Loucy (cell line): Measurements from ENCODE around the gene DRC1.

Experiments used
- H2AFZ ChIP-seq: fragments of 200-600 bp; sonication (generic); 2 replicates; pipeline ENCODE4 v1.6.0; 2016; ENCODE audit warnings: antibody characterized with exemption, mild to moderate bottlenecking, low read length, moderate library complexity
- H3F3A ChIP-seq: fragments of 200-600 bp; 2 replicates; pipeline ENCODE4 v1.6.0; 2016; ENCODE audit warnings: antibody characterized with exemption, low read depth, mild to moderate bottlenecking
- H3K27me3 ChIP-seq: fragments of 200-600 bp; sonication (generic); 2 replicates; pipeline ENCODE4 v1.6.1; 2014; ENCODE audit warnings: low read length, mild to moderate bottlenecking; ENCODE audit not compliant: insufficient read depth, poor library complexity, severe bottlenecking
- H3K36me3 ChIP-seq: fragments of 200-600 bp; sonication (generic); 2 replicates; pipeline ENCODE4 v1.6.1; 2016; ENCODE audit warnings: low read length; ENCODE audit not compliant: insufficient read depth
- H3K4me1 ChIP-seq: fragments of 200-600 bp; sonication (generic); 2 replicates; pipeline ENCODE4 v1.5.1; 2014; ENCODE audit warnings: low read length, mild to moderate bottlenecking; ENCODE audit not compliant: insufficient read depth, poor library complexity, severe bottlenecking
- H3K4me2 ChIP-seq: fragments of 200-600 bp; sonication (generic); 2 replicates; pipeline ENCODE4 v1.6.0; 2014; ENCODE audit warnings: antibody characterized with exemption, low read length, low read depth, mild to moderate bottlenecking; ENCODE audit not compliant: poor library complexity, severe bottlenecking
- H3K4me3 ChIP-seq: fragments of 200-600 bp; sonication (generic); 2 replicates; pipeline ENCODE4 v1.5.1; 2014; ENCODE audit warnings: low read length, mild to moderate bottlenecking, mixed read lengths; ENCODE audit not compliant: poor library complexity, severe bottlenecking
- H3K79me2 ChIP-seq: fragments of 200-600 bp; sonication (generic); 2 replicates; pipeline ENCODE4 v1.6.1; 2014; ENCODE audit warnings: low read length; ENCODE audit not compliant: insufficient read depth
- H3K9ac ChIP-seq: fragments of 200-600 bp; sonication (generic); 2 replicates; pipeline ENCODE4 v1.6.0; 2014; ENCODE audit warnings: mild to moderate bottlenecking, low read depth, low read length, moderate library complexity; ENCODE audit not compliant: poor library complexity, severe bottlenecking
- H3K9me2 ChIP-seq: fragments of 200-600 bp; sonication (generic); replicated peaks from 2 replicates; pipeline ENCODE4 v1.6.1; 2016; ENCODE audit warnings: low read depth, low read length, mixed read lengths
- H3K9me3 ChIP-seq: fragments of 200-600 bp; sonication (generic); 2 replicates; pipeline ENCODE4 v1.6.1; 2014; ENCODE audit warnings: mild to moderate bottlenecking, antibody characterized with exemption, low read length, low read depth; ENCODE audit not compliant: insufficient read depth
- H4K20me1 ChIP-seq: fragments of 200-600 bp; sonication (generic); 2 replicates; pipeline ENCODE4 v1.6.0; 2014; ENCODE audit warnings: antibody characterized with exemption, low read length, mild to moderate bottlenecking; ENCODE audit not compliant: insufficient read depth, poor library complexity, severe bottlenecking
- EZH2phosphoT487 ChIP-seq: fragments of 200-600 bp; IDR thresholded peaks from 2 replicates; pipeline ENCODE4 v1.6.1; 2018; ENCODE audit warnings: antibody characterized with exemption, mild to moderate bottlenecking, moderate library complexity, borderline replicate concordance
- TF ChIP-seq, protein P1 (sequence below): fragments of 200-600 bp; sonication (generic); conservative IDR thresholded peaks from 2 replicates; pipeline ENCODE4 v1.5.1; 2014; ENCODE audit warnings: mild to moderate bottlenecking, antibody characterized with exemption, low read length

DRC1 gene

DNA sequence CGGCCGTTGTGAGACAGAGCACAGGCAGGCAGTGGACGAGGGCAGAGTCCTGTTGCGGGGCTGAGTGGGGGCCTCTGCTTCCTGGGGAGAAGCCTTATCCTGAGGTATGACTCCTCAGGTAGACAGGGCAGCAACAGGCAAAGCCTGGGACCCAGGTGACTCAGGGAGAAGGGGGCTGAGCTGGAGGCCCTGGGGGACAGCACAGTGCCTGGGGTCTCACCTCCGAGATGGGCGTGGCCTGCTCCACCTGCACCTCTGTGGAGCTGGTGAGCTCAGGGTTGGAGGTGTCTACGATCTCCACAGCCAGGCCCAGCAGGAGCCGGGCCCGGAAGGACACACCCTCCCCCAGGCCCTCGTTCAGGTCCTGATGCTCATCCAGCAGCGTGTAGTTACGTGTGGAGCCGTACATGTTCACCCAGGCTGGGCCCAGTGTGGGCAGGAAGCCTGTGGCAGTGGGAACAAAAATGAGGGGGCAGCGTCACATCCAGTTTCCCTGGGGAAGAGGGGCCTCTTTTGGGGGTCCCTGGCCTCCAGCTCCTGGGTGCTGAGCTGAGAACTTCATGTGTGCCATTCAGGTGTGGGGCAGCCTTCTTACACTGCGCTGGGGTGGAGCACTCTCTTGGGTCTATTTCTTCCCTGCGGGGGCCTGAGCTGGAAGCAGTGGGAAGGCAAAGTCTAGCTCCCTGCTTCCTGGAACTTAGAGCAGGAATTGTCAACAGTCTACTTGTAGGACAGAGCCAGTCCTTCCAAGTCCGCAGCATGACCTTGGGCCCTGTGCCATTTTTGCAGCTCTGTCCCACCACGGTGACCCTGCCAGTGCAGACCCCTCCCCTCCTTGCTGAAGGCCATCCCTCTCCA is 79.1 kb downstream of the DRC1 start:
- Histone ChIP-seq H3K9ac (no peak overlapping the region), H3K4me2 (no peak overlapping the region), H3K27me3 (no peaks in the 10 kb centered on the region), H3K79me2 (no peaks in the 10 kb centered on the region), H3K9me2 (no peaks in the 10 kb centered on the region), H3K9me3 (no peaks in the 10 kb centered on the region), H3K4me1 (peaks cover 4% of the 10 kb centered on the region), H3K4me3 (no peak overlapping the region), H3K36me3 (no peaks in the 10 kb centered on the region), H3F3A (no peaks in the 10 kb centered on the region), H4K20me1 (no peaks in the 10 kb centered on the region), H2AFZ (no peak overlapping the region)
- TF ChIP-seq, protein P1, sequence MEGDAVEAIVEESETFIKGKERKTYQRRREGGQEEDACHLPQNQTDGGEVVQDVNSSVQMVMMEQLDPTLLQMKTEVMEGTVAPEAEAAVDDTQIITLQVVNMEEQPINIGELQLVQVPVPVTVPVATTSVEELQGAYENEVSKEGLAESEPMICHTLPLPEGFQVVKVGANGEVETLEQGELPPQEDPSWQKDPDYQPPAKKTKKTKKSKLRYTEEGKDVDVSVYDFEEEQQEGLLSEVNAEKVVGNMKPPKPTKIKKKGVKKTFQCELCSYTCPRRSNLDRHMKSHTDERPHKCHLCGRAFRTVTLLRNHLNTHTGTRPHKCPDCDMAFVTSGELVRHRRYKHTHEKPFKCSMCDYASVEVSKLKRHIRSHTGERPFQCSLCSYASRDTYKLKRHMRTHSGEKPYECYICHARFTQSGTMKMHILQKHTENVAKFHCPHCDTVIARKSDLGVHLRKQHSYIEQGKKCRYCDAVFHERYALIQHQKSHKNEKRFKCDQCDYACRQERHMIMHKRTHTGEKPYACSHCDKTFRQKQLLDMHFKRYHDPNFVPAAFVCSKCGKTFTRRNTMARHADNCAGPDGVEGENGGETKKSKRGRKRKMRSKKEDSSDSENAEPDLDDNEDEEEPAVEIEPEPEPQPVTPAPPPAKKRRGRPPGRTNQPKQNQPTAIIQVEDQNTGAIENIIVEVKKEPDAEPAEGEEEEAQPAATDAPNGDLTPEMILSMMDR = no peak
- TF ChIP-seq EZH2phosphoT487 = no peak

DNA sequence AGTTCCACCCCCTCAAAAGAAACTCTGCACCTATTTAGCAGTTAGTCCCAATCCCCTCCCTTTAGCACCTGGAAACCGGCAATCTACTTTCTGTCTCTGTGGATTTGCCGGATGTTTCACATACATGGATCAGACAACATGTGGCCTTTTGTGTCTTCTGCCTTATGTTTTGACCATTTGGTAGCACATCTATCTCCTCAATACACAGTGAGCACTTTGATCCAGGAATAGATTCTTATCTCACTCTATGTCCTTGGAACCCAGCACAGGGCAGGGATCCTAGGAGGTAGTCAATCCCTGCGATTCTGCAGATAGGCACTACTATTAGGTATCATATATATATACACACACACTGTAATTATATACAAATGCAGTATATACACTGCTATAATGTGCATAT is 80.0 kb downstream of the DRC1 start:
- H3K9me2 ChIP-seq = no peaks in the 10 kb centered on the region
- H3K36me3 ChIP-seq = no peaks in the 10 kb centered on the region
- H3K4me1 ChIP-seq = peaks cover 4% of the 10 kb centered on the region
- no peak overlapping the region for H3K9ac ChIP-seq
- no peaks in the 10 kb centered on the region for H4K20me1 ChIP-seq
- no peak overlapping the region for H3K4me2 ChIP-seq
- no peaks in the 10 kb centered on the region for H3K27me3 ChIP-seq
- TF ChIP-seq, protein P1 = no peak
- no peak for TF ChIP-seq EZH2phosphoT487
- H3K9me3 ChIP-seq = no peaks in the 10 kb centered on the region
- H3F3A ChIP-seq = no peaks in the 10 kb centered on the region
- no peaks in the 10 kb centered on the region for H3K79me2 ChIP-seq
- H2AFZ ChIP-seq = no peak overlapping the region
- H3K4me3 ChIP-seq = no peak overlapping the region

DNA sequence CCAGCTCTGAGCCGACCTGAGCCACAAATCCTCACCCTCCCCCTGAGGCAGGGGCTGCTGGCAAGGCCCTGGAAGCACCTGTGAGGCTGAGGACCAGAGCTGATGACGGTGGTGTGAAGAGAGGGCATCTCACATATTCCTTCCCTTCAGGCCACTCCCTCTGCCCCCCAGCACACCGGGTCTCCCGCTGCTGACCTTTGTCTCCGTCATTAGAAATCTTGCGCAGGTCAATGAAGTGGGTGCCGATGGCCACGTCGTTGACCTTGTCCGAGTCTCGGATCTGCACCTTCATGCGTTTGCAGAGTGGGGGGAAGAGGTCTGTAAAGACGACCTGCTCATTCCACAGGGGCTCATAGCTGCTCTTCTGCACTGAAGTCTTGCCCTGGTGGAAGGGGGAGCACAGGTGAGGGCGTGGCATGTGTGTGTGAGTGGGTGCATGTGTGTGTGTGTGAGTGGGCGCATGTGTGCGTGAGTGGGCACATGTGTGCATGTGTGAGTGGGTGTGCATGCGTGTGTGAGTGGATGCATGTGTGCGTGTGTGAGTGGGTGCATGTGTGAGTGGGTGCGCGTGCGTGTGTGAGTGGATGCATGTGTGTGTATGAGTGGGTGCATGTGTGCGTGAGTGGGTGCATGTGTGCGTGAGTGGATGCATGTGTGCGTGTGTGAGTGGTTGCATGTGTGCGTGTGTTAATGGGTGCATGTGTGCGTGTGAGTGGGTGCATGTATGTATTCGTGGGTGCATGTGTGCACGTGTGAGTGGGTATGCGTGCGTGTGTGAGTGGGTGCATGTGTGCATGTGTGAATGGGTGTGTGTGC is 80.7 kb downstream of the DRC1 start:
- Histone ChIP-seq H3K4me3 (no peak overlapping the region), H3F3A (no peaks in the 10 kb centered on the region), H3K79me2 (no peaks in the 10 kb centered on the region), H4K20me1 (no peaks in the 10 kb centered on the region), H3K36me3 (no peaks in the 10 kb centered on the region), H3K27me3 (no peaks in the 10 kb centered on the region), H3K9me2 (no peaks in the 10 kb centered on the region), H3K9me3 (no peaks in the 10 kb centered on the region), H3K4me1 (peaks cover 4% of the 10 kb centered on the region), H3K9ac (no peak overlapping the region), H2AFZ (no peak overlapping the region), H3K4me2 (no peak overlapping the region)
- TF ChIP-seq, protein P1 = no peak
- no peak for TF ChIP-seq EZH2phosphoT487
